Right lobe of liver (tissue), 4 donors: Measurements from ENCODE around the gene ABCB10.

Source experiments
- CTCF ChIP-seq, 4 donors: fragments of 200-600 bp in 3 of 4; fragments of 450-650 bp in 1 of 4; IDR thresholded peaks; one replicate each; pipeline versions ENCODE4 v1.5.1 to v1.8.0; 2016 to 2022; ENCODE audit warnings: antibody characterized with exemption in 4 of 4, mild to moderate bottlenecking in 2 of 4
- POLR2A ChIP-seq: fragments of 450-650 bp; IDR thresholded peaks from one replicate; pipeline ENCODE4 v1.6.1; 2017; ENCODE audit warnings: antibody characterized with exemption, mild to moderate bottlenecking
- donor health status: DM: no; HTN: no; CAD: no.
- donor health status: DM: no; HTN: no; CAD: no.
- donor health status: DM: no; HTN: yes; CAD: no.

- TF ChIP-seq CTCF (IDR thresholded peaks at IDR 0.05) (no peak), POLR2A (no peak)
These were observed 87.3 kb downstream of the ABCB10 start for GRCh38 chr1:229471175-229471574.
